ENCODE measurements around the gene LRRC2.
"Not testable (repeated sequence)": the region's sequence is repeated elsewhere in the genome, so short reads cannot be mapped to it uniquely, and the experiment has no call there.

The LRRC2 gene

GRCh38 chr3:46495901-46496456 lies 70.1 kb downstream of the LRRC2 start:
- no peak for DNase-seq

- DNase-seq, result not testable (repeated sequence)
Measured at GRCh38 chr3:46494491-46494890, 71.6 kb downstream of the LRRC2 start.

GRCh38 chr3:46492890-46493547 lies 73.1 kb downstream of the LRRC2 start:
- no peak for DNase-seq

- no peak for DNase-seq
Measured at GRCh38 chr3:46491089-46492070, 74.7 kb downstream of the LRRC2 start.

GRCh38 chr3:46490338-46491084 lies 75.6 kb downstream of the LRRC2 start:
- DNase-seq, result no peak

- no peak for DNase-seq
Measured at GRCh38 chr3:46489875-46490274, 76.2 kb downstream of the LRRC2 start.

- no peak for DNase-seq
Measured at GRCh38 chr3:46489381-46489780, 76.7 kb downstream of the LRRC2 start.

GRCh38 chr3:46488735-46489361 lies 77.3 kb downstream of the LRRC2 start:
- DNase-seq, result peak; percentile 91

- DNase-seq, result no peak
Measured at GRCh38 chr3:46485779-46486175, 80.3 kb downstream of the LRRC2 start.

GRCh38 chr3:46484911-46485778 lies 81.0 kb downstream of the LRRC2 start:
- DNase-seq, result no peak

- no peak for DNase-seq
Measured at GRCh38 chr3:46484388-46484787, 81.7 kb downstream of the LRRC2 start.

- DNase-seq, result no peak
Measured at GRCh38 chr3:46483825-46484224, 82.3 kb downstream of the LRRC2 start.

GRCh38 chr3:46482632-46483350 lies 83.3 kb downstream of the LRRC2 start:
- DNase-seq, result no peak

GRCh38 chr3:46481636-46482035 lies 84.5 kb downstream of the LRRC2 start:
- DNase-seq, result no peak

- no peak for DNase-seq
Measured at GRCh38 chr3:46480491-46481195, 85.5 kb downstream of the LRRC2 start.

GRCh38 chr3:46479696-46480095 lies 86.4 kb downstream of the LRRC2 start:
- DNase-seq, result no peak

- DNase-seq, result no peak
Measured at GRCh38 chr3:46479021-46479420, 87.1 kb downstream of the LRRC2 start.

- no peak for DNase-seq
Measured at GRCh38 chr3:46478341-46478740, 87.8 kb downstream of the LRRC2 start.

GRCh38 chr3:46477756-46478155 lies 88.3 kb downstream of the LRRC2 start:
- no peak for DNase-seq

- DNase-seq, result no peak
Measured at GRCh38 chr3:46477145-46477544, 89.0 kb downstream of the LRRC2 start.
